ENCODE measurements around the gene FAM98A. TPM values are rescaled to one million over a fixed set of nuclear protein-coding genes. Genes with fewer than 3 reads are reported as not detected.

Gene FAM98A
- total and polyA plus RNA-seq, 2 of the 4 experiments (the other 2 are of a cell fraction), result 113 to 131 TPM

DNA sequence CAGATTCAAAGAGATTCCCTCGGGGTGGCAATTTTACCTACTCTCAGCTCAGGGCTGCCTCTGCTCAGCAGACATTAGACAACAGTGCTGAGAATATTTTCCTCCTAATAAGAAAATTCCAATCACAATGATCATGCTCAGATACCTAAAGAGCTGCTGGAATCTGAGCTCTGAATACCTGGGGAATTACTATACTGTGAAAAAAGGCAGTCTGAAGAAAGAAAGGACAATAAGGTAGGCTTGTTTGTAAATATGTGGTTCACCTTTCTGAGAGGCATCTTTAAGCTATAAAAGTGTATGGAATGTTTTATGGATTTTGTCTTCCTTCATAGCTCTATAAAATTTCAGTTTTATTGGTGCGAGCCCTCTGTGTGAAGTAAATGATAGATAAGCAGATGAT, 34.2 kb upstream of the FAM98A start:
- Histone ChIP-seq H3K27me3 (ENCODE audit: control insufficient read depth, insufficient read depth, low read length) (no peaks in the 10 kb centered on the region; the same call in 1 of the 2 replicates), H3K14ac (replicated peaks; ENCODE audit: low read depth, low read length) (no peak overlapping the region), H3K4me1 (ENCODE audit: control insufficient read depth, insufficient read depth, low read length) (no peaks in the 10 kb centered on the region), H4K91ac (ENCODE audit: insufficient read depth, low read depth, low read length) (no peak overlapping the region), H4K20me1 (ENCODE audit: insufficient read depth, low read length) (no peaks in the 10 kb centered on the region), H2BK120ac (ENCODE audit: low read depth, low read length) (no peak overlapping the region), H3K27ac (ENCODE audit: insufficient read depth, low read length) (no peak overlapping the region), H2AFZ (replicated peaks; ENCODE audit: low read length, poor library complexity) (no peak overlapping the region), H3K23ac (ENCODE audit: low read depth, low read length) (no peak overlapping the region), H3K56ac (ENCODE audit: extremely low read depth, insufficient read depth, low read length) (no peak overlapping the region), H3K79me1 (ENCODE audit: low read depth in 1 of 2, low read length in 2 of 2) (no peaks in the 10 kb centered on the region), H3K18ac (ENCODE audit: low read depth, low read length) (no peak overlapping the region), H3K9me1 (ENCODE audit: insufficient read depth, low read length) (no peaks in the 10 kb centered on the region), H3K4me3 (ENCODE audit: insufficient read depth, low read depth, low read length) (no peak overlapping the region), H4K8ac (ENCODE audit: low read depth in 2 of 2, low read length in 2 of 2) (no peak overlapping the region), H2BK15ac (ENCODE audit: low read depth, low read length) (no peak overlapping the region), H4K5ac (ENCODE audit: low read depth, low read length) (no peak overlapping the region), H2BK5ac (ENCODE audit: low read depth, low read length, poor library complexity, severe bottlenecking) (no peak overlapping the region), H3K9me3 (ENCODE audit: control insufficient read depth, insufficient read depth, low read length) (no peaks in the 10 kb centered on the region), H3K36me3 (ENCODE audit: control insufficient read depth, insufficient read depth, low read length) (no peaks in the 10 kb centered on the region), H2AK5ac (ENCODE audit: low read depth, low read length) (no peak overlapping the region), H2BK20ac (ENCODE audit: low read depth, low read length) (no peak overlapping the region), H3K4ac (ENCODE audit: low read depth, low read length) (no peak overlapping the region), H3K4me2 (ENCODE audit: low read depth, low read length) (no peak overlapping the region), H3K9ac (ENCODE audit: low read depth, low read length) (no peak overlapping the region), H2AK9ac (replicated peaks; ENCODE audit: low read depth, low read length, poor library complexity) (no peak overlapping the region)
- dilution Hi-C loops (cut with HindIII; ENCODE audit: low sequenced_read_pairs, unreplicated experiment) (no loop called here), intact Hi-C loops (cut with micrococcal nuclease) (no loop called here), in situ Hi-C loops (cut with MboI; ENCODE audit: low sequenced_read_pairs) (no loop called here)
- POLR2A ChIA-PET (ENCODE audit: unreplicated experiment), result no interaction called here
- no TSS peak for BruUV-seq (replicated peaks)
- DNase-seq (no peak), ATAC-seq (ENCODE audit: low read depth) (no peak)
- WGBS, 2 experiments (ENCODE audit: extremely low coverage in 2 of 2, insufficient read length in 1 of 2), result no CpG with 5 or more reads among the region's 2 CpGs
- TF ChIP-seq SMC3 (IDR thresholded peaks at IDR 0.05; ENCODE audit: low read depth, low read length) (no peak), FOS (IDR thresholded peaks at IDR 0.05; ENCODE audit: low read depth, low read length) (no peak), MAZ (IDR thresholded peaks at IDR 0.05; ENCODE audit: borderline replicate concordance, low read depth, low read length) (no peak), POLR2A (IDR thresholded peaks at IDR 0.05; ENCODE audit: low read depth, low read length) (no peak), CEBPB (IDR thresholded peaks at IDR 0.05; ENCODE audit: low read depth, low read length) (no peak), RFX5 (IDR thresholded peaks at IDR 0.05; ENCODE audit: low read depth, low read length) (no peak), MXI1 (IDR thresholded peaks at IDR 0.05; ENCODE audit: borderline replicate concordance, low read depth, low read length) (no peak), CHD1 (IDR thresholded peaks at IDR 0.05; ENCODE audit: low read depth, low read length) (no peak), RCOR1 (IDR thresholded peaks at IDR 0.05; ENCODE audit: insufficient replicate concordance, low read length) (no peak), NFE2L2 (IDR thresholded peaks at IDR 0.05; ENCODE audit: low read depth, low read length) (no peak), RAD21 (IDR thresholded peaks at IDR 0.05; ENCODE audit: low read length) (no peak)
- TF ChIP-seq, protein P1, sequence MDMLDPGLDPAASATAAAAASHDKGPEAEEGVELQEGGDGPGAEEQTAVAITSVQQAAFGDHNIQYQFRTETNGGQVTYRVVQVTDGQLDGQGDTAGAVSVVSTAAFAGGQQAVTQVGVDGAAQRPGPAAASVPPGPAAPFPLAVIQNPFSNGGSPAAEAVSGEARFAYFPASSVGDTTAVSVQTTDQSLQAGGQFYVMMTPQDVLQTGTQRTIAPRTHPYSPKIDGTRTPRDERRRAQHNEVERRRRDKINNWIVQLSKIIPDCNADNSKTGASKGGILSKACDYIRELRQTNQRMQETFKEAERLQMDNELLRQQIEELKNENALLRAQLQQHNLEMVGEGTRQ (IDR thresholded peaks at IDR 0.05; ENCODE audit: low read depth, low read length), result no peak
- CTCF ChIA-PET, result no interaction called here

All from IMR-90 (cell line).